LNCAP (cell line): ENCODE results near the gene CCNB1IP1.

ENCODE experiments used
- CTCF ChIP-seq: fragments of 450-650 bp; IDR thresholded peaks from 2 replicates; pipeline ENCODE4 v1.5.1; 2017; ENCODE audit warnings: mild to moderate bottlenecking

CCNB1IP1 gene

GRCh38 chr14:20375471-20375870 is 42.4 kb upstream of the CCNB1IP1 start:
- TF ChIP-seq CTCF = no peak

- no peak for TF ChIP-seq CTCF
Observed at GRCh38 chr14:20372796-20373195, 39.7 kb upstream of the CCNB1IP1 start.

- TF ChIP-seq CTCF = no peak
Observed at GRCh38 chr14:20365928-20366327, 32.8 kb upstream of the CCNB1IP1 start.

- TF ChIP-seq CTCF = no peak
Observed at GRCh38 chr14:20356422-20356821, 23.3 kb upstream of the CCNB1IP1 start.

GRCh38 chr14:20350860-20351259 is 17.8 kb upstream of the CCNB1IP1 start:
- no peak for TF ChIP-seq CTCF

- TF ChIP-seq CTCF = no peak
Observed at GRCh38 chr14:20350282-20350681, 17.2 kb upstream of the CCNB1IP1 start.

- TF ChIP-seq CTCF = no peak
Observed at GRCh38 chr14:20347747-20348146, 14.7 kb upstream of the CCNB1IP1 start.

GRCh38 chr14:20346713-20347112 is 13.6 kb upstream of the CCNB1IP1 start:
- TF ChIP-seq CTCF = no peak
